ENCODE data around the gene C6orf132.
"Not testable (repeated sequence)": the region's sequence is repeated elsewhere in the genome, so short reads cannot be mapped to it uniquely, and the experiment has no call there.

Gene C6orf132

DNA sequence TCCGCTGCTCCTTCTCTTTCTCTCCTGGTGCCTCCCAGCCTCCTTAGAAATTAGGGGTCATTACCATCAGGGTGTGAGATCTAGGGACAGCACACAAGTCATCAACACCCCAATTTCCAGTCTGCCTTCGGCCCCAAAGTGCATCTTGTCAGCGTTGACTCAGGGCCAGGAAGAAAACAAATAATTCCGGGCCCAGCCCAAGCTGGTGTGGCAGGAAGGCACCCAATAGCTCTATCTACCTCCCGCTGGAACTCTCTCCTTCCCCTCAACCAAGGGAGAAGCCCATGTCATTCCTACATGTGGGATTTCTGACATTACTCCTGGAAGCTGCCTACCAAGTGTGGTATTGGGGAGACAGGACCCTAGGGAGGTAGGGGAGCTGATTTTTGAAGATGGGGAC is 11.5 kb upstream of the C6orf132 start:
- TF ChIP-seq, protein P1, sequence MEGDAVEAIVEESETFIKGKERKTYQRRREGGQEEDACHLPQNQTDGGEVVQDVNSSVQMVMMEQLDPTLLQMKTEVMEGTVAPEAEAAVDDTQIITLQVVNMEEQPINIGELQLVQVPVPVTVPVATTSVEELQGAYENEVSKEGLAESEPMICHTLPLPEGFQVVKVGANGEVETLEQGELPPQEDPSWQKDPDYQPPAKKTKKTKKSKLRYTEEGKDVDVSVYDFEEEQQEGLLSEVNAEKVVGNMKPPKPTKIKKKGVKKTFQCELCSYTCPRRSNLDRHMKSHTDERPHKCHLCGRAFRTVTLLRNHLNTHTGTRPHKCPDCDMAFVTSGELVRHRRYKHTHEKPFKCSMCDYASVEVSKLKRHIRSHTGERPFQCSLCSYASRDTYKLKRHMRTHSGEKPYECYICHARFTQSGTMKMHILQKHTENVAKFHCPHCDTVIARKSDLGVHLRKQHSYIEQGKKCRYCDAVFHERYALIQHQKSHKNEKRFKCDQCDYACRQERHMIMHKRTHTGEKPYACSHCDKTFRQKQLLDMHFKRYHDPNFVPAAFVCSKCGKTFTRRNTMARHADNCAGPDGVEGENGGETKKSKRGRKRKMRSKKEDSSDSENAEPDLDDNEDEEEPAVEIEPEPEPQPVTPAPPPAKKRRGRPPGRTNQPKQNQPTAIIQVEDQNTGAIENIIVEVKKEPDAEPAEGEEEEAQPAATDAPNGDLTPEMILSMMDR (IDR thresholded peaks at IDR 0.05; ENCODE audit: low read depth, low read length) = no peak
- H3K4me3 ChIP-seq (ENCODE audit: low read depth, low read length) = no peak overlapping the region

- H3K4me3 ChIP-seq (ENCODE audit: low read depth, low read length) = not testable (repeated sequence)
Measured at GRCh38 chr6:42152528-42153213, 10.3 kb upstream of the C6orf132 start.

DNA sequence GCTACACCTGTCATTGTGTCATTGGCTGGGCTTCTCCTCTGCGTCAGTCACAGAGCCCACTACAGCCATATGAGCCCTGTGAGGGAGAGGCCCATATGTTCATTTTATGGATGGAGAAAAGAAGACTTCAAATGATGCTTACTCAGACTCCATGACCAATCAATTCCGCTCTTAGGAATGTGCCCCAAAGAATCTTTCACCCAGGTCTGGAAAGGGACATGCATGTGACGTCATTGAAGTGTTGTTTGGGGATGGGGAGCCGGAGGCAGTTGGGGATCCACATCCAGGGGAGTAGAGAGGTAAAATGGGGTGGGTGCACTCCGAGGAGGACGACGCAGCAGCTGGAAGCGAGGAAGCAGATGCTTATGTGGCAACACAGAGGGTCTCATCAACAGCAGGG is 9.6 kb upstream of the C6orf132 start:
- no peak overlapping the region for H3K4me3 ChIP-seq (ENCODE audit: low read depth, low read length)
- TF ChIP-seq, protein P1 (IDR thresholded peaks at IDR 0.05; ENCODE audit: low read depth, low read length) = no peak

- TF ChIP-seq, protein P1 (IDR thresholded peaks at IDR 0.05; ENCODE audit: low read depth, low read length) = no peak
- H3K4me3 ChIP-seq (ENCODE audit: low read depth, low read length) = no peak overlapping the region
Measured at GRCh38 chr6:42150254-42150653, 7.8 kb upstream of the C6orf132 start.

GRCh38 chr6:42148058-42148457 is 5.6 kb upstream of the C6orf132 start:
- TF ChIP-seq, protein P1 (IDR thresholded peaks at IDR 0.05; ENCODE audit: low read depth, low read length) = no peak
- H3K4me3 ChIP-seq (ENCODE audit: low read depth, low read length) = no peak overlapping the region

GRCh38 chr6:42147138-42147562 is 4.7 kb upstream of the C6orf132 start:
- H3K4me3 ChIP-seq (ENCODE audit: low read depth, low read length) = no peak overlapping the region

DNA sequence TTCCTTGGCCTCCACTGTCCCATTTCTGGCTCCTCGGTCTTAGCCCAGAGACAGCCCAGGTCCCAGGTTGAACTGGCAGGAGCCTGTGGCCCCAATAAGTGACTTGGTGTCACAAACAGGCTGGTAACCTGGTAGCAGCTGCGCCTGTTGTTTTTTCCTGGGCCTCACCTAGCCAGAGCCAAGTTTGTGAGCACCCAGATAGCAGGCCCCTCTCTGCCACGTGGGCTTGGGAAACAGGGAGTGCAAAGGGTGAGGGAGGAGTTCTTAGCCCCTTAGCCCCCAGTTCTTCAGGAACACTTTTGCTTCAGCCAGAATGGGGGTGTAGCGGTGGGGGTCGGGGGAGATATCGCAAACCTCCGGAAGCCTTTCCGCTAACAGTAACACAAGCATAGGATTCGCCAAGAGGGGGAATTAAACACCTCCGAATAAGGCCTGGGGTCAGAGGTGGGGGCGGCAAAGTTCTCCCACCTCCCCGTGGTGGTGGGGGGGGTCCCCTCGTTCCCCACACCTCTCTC is 760 bp downstream of the C6orf132 start:
- TF ChIP-seq, protein P1 (IDR thresholded peaks at IDR 0.05; ENCODE audit: low read depth, low read length) = no peak

More at GRCh38 chr6:42147138-42147562, 4.7 kb upstream of the C6orf132 start:
- TF ChIP-seq, protein P1 (IDR thresholded peaks at IDR 0.05; ENCODE audit: low read depth, low read length) = no peak

More for the DNA sequence above, 760 bp downstream of the C6orf132 start:
- H3K4me3 ChIP-seq (ENCODE audit: low read depth, low read length) = peak overlapping the region; percentile 79

All from WI38 (cell line).